Neuronal stem cell (in vitro differentiated cells): ENCODE results near the gene ADK.

ENCODE experiments used
- DNase-seq: peaks from one replicate; pipeline ENCODE4 v3.0.0-alpha.2; 2013; ENCODE audit warnings: low spot score
- H2AFZ ChIP-seq: one replicate; pipeline ENCODE4 v1.6.1; 2013; ENCODE audit warnings: mild to moderate bottlenecking, low read length, inconsistent platforms
- H2AK5ac ChIP-seq: 2 replicates; pipeline ENCODE4 v1.6.1; 2013; ENCODE audit warnings: low read depth, mild to moderate bottlenecking, inconsistent platforms, low read length, moderate library complexity, mixed read lengths
- H2BK120ac ChIP-seq: 2 replicates; pipeline ENCODE4 v1.6.1; 2013; ENCODE audit warnings: low read depth, mild to moderate bottlenecking, inconsistent platforms, low read length, moderate library complexity, mixed read lengths
- H2BK12ac ChIP-seq: one replicate; pipeline ENCODE4 v1.6.1; 2013; ENCODE audit warnings: low read length, inconsistent platforms
- H2BK15ac ChIP-seq: 2 replicates; pipeline ENCODE4 v1.6.1; 2013; ENCODE audit warnings: mild to moderate bottlenecking, low read length, inconsistent platforms, mixed read lengths
- H2BK5ac ChIP-seq: one replicate; pipeline ENCODE4 v1.6.1; 2013; ENCODE audit warnings: inconsistent platforms, mild to moderate bottlenecking, low read length, moderate library complexity
- H3K14ac ChIP-seq: one replicate; pipeline ENCODE4 v1.6.1; 2013; ENCODE audit warnings: low read length, inconsistent platforms
- H3K18ac ChIP-seq: 2 replicates; pipeline ENCODE4 v1.6.1; 2013; ENCODE audit warnings: low read length, inconsistent platforms
- H3K23ac ChIP-seq: 2 replicates; pipeline ENCODE4 v1.6.1; 2013; ENCODE audit warnings: low read depth, mild to moderate bottlenecking, mixed read lengths, low read length, inconsistent platforms; ENCODE audit not compliant: poor library complexity
- H3K27ac ChIP-seq: replicated peaks from 3 replicates; pipeline ENCODE4 v1.5.1; 2013; ENCODE audit warnings: low read length, inconsistent platforms
- H3K27me3 ChIP-seq, 3 experiments: 2 replicates each; pipeline ENCODE4 v1.6.1; 2013; ENCODE audit warnings: low read length in 3 of 3, mild to moderate bottlenecking in 2 of 3, inconsistent platforms in 1 of 3, low read depth in 1 of 3, mixed read lengths in 1 of 3, moderate library complexity in 1 of 3; ENCODE audit not compliant: control insufficient read depth in 3 of 3, insufficient read depth in 3 of 3
- H3K36me3 ChIP-seq, 2 donors: replicated peaks in 1 of 2; 2 replicates each; pipeline ENCODE4 v1.6.1; 2013; ENCODE audit warnings: low read length in 2 of 2; ENCODE audit not compliant: control insufficient read depth in 2 of 2, insufficient read depth in 2 of 2
- H3K4ac ChIP-seq: 2 replicates; pipeline ENCODE4 v1.6.1; 2013; ENCODE audit warnings: inconsistent platforms, mild to moderate bottlenecking, low read length, moderate library complexity
- H3K4me1 ChIP-seq, 2 donors: 1 replicate in 1 of 2; 2 replicates in 1 of 2; pipeline ENCODE4 v1.6.1; 2013; ENCODE audit warnings: low read length in 2 of 2, low read depth in 1 of 2; ENCODE audit not compliant: control insufficient read depth in 2 of 2, insufficient read depth in 1 of 2
- H3K4me2 ChIP-seq: one replicate; pipeline ENCODE4 v1.6.1; 2013; ENCODE audit warnings: mild to moderate bottlenecking, low read length, inconsistent platforms; ENCODE audit not compliant: insufficient read depth, poor library complexity, severe bottlenecking
- H3K4me3 ChIP-seq, 2 donors: 2 replicates each; pipeline ENCODE4 v1.5.1; 2013; ENCODE audit warnings: low read length in 2 of 2, mild to moderate bottlenecking in 2 of 2, inconsistent platforms in 1 of 2, moderate library complexity in 1 of 2
- H3K79me1 ChIP-seq: one replicate; pipeline ENCODE4 v1.6.1; 2013; ENCODE audit warnings: low read depth, mild to moderate bottlenecking, inconsistent platforms, low read length, moderate library complexity
- H3K9ac ChIP-seq: one replicate; pipeline ENCODE4 v1.6.1; 2013; ENCODE audit warnings: mild to moderate bottlenecking, low read depth, low read length, inconsistent platforms; ENCODE audit not compliant: poor library complexity
- H3K9me3 ChIP-seq, 2 donors: replicated peaks in 1 of 2; 2 replicates each; pipeline versions ENCODE3 to v1.6.1; 2013; ENCODE audit warnings: low read length in 2 of 2, mild to moderate bottlenecking in 2 of 2, inconsistent platforms in 1 of 2, low read depth in 1 of 2, mixed read lengths in 1 of 2, moderate library complexity in 1 of 2; ENCODE audit not compliant: control insufficient read depth in 2 of 2, insufficient read depth in 1 of 2
- H4K8ac ChIP-seq: one replicate; pipeline ENCODE4 v1.6.1; 2013; ENCODE audit warnings: low read depth, mild to moderate bottlenecking, inconsistent platforms, low read length, moderate library complexity
- H4K91ac ChIP-seq: one replicate; pipeline ENCODE4 v1.6.1; 2013; ENCODE audit warnings: low read length, low read depth, mild to moderate bottlenecking, inconsistent platforms; ENCODE audit not compliant: poor library complexity
- WGBS, 2 donors: extraction: QIAGEN DNeasy Blood & Tissue Kit; methylation state at CpG; one replicate each; pipeline ENCODE4 v1.1.7; 2013; ENCODE audit warnings: missing lambda C conversion rate in 2 of 2, mixed read lengths in 1 of 2; ENCODE audit not compliant: insufficient read length in 2 of 2, insufficient replicate concordance in 1 of 2; ENCODE audit errors: extremely low coverage in 2 of 2; 5-methylcytosine and 5-hydroxymethylcytosine counted together

ADK gene

DNA sequence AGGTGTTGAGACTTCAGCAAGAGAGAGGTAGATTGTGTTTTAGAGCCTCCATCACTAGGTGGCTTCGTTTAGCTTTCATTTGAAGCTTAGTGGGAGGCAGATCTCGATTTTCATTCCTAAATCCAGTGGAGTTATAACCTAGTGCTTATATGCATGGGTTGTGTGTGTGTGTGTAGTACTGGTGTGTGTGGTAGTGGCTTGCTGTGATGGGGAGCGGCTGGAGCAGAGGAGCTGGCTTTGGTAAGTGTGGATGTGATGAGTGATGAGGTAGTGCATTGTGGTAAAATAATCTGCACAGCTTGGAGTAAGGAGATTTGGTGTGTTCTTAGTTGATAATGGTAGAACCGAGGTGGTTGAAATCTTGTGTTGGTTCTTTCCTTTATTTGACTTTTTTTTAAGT is 43.6 kb upstream of the ADK start:
- H3K9ac ChIP-seq = no peak overlapping the region
- no peak overlapping the region for H2AK5ac ChIP-seq
- no peak overlapping the region for H3K18ac ChIP-seq
- peaks cover 61 to 98% of the 10 kb centered on the region in 2 donors for H3K36me3 ChIP-seq
- no peak overlapping the region for H2AFZ ChIP-seq
- no peak overlapping the region for H3K4me3 ChIP-seq
- no peaks in the 10 kb centered on the region for H3K4me1 ChIP-seq
- H2BK15ac ChIP-seq = no peak overlapping the region
- WGBS, 2 donors = no CpG with 5 or more reads among the region's 4 CpGs
- no peak overlapping the region for H4K8ac ChIP-seq
- H3K27me3 ChIP-seq = no peaks in the 10 kb centered on the region
- DNase-seq = no peak
- H3K9me3 ChIP-seq = no peaks in the 10 kb centered on the region
- H4K91ac ChIP-seq = no peak overlapping the region
- H2BK120ac ChIP-seq = no peak overlapping the region
- H2BK5ac ChIP-seq = no peak overlapping the region
- H2BK12ac ChIP-seq = no peak overlapping the region
- H3K23ac ChIP-seq = no peak overlapping the region
- H3K27ac ChIP-seq = no peak overlapping the region
- no peak overlapping the region for H3K4me2 ChIP-seq
- H3K14ac ChIP-seq = no peak overlapping the region
- H3K4ac ChIP-seq = no peak overlapping the region
- H3K79me1 ChIP-seq = no peaks in the 10 kb centered on the region

DNA sequence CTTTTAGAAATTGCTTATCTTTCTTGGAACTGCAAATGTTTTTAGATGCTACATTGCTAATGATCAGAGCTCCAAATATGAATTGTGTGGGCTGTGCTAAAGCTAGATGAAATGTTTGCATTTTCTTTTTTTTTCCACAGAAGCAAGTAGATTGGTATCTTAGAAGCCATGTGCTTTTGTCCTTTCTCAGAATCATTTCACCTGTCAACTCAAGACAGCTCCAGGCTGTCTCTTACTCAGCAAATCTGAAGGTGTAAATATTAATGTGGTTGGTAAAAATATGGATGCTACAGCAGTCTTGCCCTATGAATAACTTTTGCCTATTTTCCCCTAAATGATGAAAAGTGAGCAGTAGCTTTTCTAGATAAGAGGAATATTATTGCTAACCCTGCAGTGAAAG is 41.6 kb upstream of the ADK start:
- no peak overlapping the region for H2BK12ac ChIP-seq
- no peak overlapping the region for H2BK15ac ChIP-seq
- no peak overlapping the region for H3K9ac ChIP-seq
- H3K4me1 ChIP-seq = no peaks in the 10 kb centered on the region
- H3K23ac ChIP-seq = no peak overlapping the region
- no peak overlapping the region for H3K14ac ChIP-seq
- no peak overlapping the region for H4K8ac ChIP-seq
- H3K36me3 ChIP-seq = peaks cover 70 to 98% of the 10 kb centered on the region in 2 donors
- no peaks in the 10 kb centered on the region for H3K9me3 ChIP-seq
- H2AFZ ChIP-seq = no peak overlapping the region
- H3K4me2 ChIP-seq = no peak overlapping the region
- H3K4ac ChIP-seq = no peak overlapping the region
- peaks cover 4% of the 10 kb centered on the region for H3K79me1 ChIP-seq
- no peak overlapping the region for H2BK120ac ChIP-seq
- H4K91ac ChIP-seq = no peak overlapping the region
- H2AK5ac ChIP-seq = no peak overlapping the region
- no peak for DNase-seq
- H3K4me3 ChIP-seq = no peak overlapping the region
- H2BK5ac ChIP-seq = no peak overlapping the region
- H3K18ac ChIP-seq = no peak overlapping the region
- H3K27ac ChIP-seq = no peak overlapping the region
- no peaks in the 10 kb centered on the region for H3K27me3 ChIP-seq

DNA sequence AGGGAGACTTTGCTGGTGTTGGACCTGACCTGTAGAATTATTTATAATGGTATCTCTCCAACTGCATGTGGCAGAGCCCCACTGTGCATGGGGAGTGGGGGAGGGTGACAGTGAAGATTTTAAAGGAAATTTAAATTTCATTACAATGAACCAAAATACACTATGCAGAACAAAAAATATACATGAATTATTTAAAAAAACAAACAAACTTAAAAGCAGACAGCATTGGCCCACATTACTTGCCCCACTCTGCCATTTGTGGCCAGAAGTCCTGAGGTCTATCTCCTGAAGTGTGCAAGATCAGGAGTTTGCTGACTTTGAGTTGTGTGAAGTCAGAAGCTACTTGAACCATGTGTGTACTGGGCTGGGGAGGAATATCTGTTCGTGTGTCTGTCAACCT is 40.9 kb upstream of the ADK start:
- no peak overlapping the region for H4K8ac ChIP-seq
- no peak overlapping the region for H2BK12ac ChIP-seq
- no CpG with 5 or more reads among the region's 1 CpG for WGBS, 2 donors
- H2BK5ac ChIP-seq = no peak overlapping the region
- no peak overlapping the region for H4K91ac ChIP-seq
- no peak overlapping the region for H3K27ac ChIP-seq
- no peak overlapping the region for H3K4me2 ChIP-seq
- H3K79me1 ChIP-seq = peaks cover 4% of the 10 kb centered on the region
- no peak overlapping the region for H3K18ac ChIP-seq
- no peak overlapping the region for H3K23ac ChIP-seq
- H3K9ac ChIP-seq = no peak overlapping the region
- H2BK120ac ChIP-seq = no peak overlapping the region
- H3K14ac ChIP-seq = no peak overlapping the region
- peaks cover 70 to 98% of the 10 kb centered on the region in 2 donors for H3K36me3 ChIP-seq
- H3K4ac ChIP-seq = no peak overlapping the region
- H2BK15ac ChIP-seq = no peak overlapping the region
- no peak overlapping the region for H2AFZ ChIP-seq
- no peaks in the 10 kb centered on the region for H3K4me1 ChIP-seq
- no peak overlapping the region for H2AK5ac ChIP-seq
- DNase-seq = no peak
- H3K9me3 ChIP-seq = no peaks in the 10 kb centered on the region
- no peaks in the 10 kb centered on the region for H3K27me3 ChIP-seq
- no peak overlapping the region for H3K4me3 ChIP-seq

DNA sequence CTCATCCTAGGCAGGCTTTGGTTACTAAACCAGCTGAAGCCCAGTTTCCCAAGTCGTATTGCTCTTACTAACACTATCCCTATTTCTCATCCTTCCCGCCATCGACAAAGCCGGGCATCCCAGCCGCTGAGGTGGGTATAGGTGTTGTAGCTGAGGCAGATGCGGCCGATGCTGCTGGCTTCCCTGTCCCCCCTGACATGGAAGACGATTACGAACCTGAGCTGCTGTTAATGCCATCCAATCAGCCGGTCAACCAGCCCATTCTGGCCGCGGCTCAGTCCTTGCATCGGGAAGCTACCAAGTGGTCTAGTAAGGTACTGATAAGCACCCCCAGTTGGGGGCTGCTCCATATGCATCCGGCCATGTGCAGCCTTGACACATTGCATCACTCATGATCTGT is 39.2 kb upstream of the ADK start:
- no peaks in the 10 kb centered on the region for H3K4me1 ChIP-seq
- H2BK5ac ChIP-seq = no peak overlapping the region
- H3K9me3 ChIP-seq = no peaks in the 10 kb centered on the region
- no peaks in the 10 kb centered on the region for H3K27me3 ChIP-seq
- no peak overlapping the region for H3K9ac ChIP-seq
- H3K18ac ChIP-seq = no peak overlapping the region
- no peak overlapping the region for H4K8ac ChIP-seq
- no peak overlapping the region for H3K27ac ChIP-seq
- H2AFZ ChIP-seq = no peak overlapping the region
- peak overlapping the region; percentile 21 for H3K23ac ChIP-seq
- H3K4me3 ChIP-seq = no peak overlapping the region
- no CpG with 5 or more reads among the region's 14 CpGs for WGBS, 2 donors
- DNase-seq = no peak
- no peak overlapping the region for H2BK120ac ChIP-seq
- H3K36me3 ChIP-seq = peaks cover 71 to 99% of the 10 kb centered on the region in 2 donors
- H2BK15ac ChIP-seq = no peak overlapping the region
- H3K4me2 ChIP-seq = no peak overlapping the region
- no peak overlapping the region for H3K4ac ChIP-seq
- no peak overlapping the region for H2AK5ac ChIP-seq
- no peak overlapping the region for H4K91ac ChIP-seq
- no peak overlapping the region for H3K14ac ChIP-seq
- no peak overlapping the region for H2BK12ac ChIP-seq
- H3K79me1 ChIP-seq = peaks cover 4% of the 10 kb centered on the region
